ENCODE data around the gene AXL. TPM values are rescaled to one million over a fixed set of nuclear protein-coding genes. Genes with fewer than 3 reads are reported as not detected.

Gene AXL
- total and polyA plus RNA-seq, 2 experiments from 2014 or later, result 340 to 421 TPM

- 23% methylated on average over 4 of the region's 4 CpGs for WGBS, 2 experiments (ENCODE audit: low coverage in 1 of 2, low lambda C conversion rate in 2 of 2, missing lambda C conversion rate in 2 of 2)
- H3K9me2 ChIP-seq (ENCODE audit: insufficient read depth), result no peaks in the 10 kb centered on the region
- H3K36me3 ChIP-seq (ENCODE audit: low read depth), result peaks cover 61% of the 10 kb centered on the region
- H3F3A ChIP-seq (ENCODE audit: insufficient read depth), result peaks cover 53% of the 10 kb centered on the region
- H3K4me1 ChIP-seq (ENCODE audit: insufficient read depth), result peaks cover 26% of the 10 kb centered on the region
- in situ Hi-C loops (cut with MboI), result no loop called here
- no peaks in the 10 kb centered on the region for H3K27me3 ChIP-seq (replicated peaks; ENCODE audit: insufficient read depth)
- H4K20me1 ChIP-seq (ENCODE audit: insufficient read depth), result no peaks in the 10 kb centered on the region
- peak overlapping the region; percentile 88 for H3K27ac ChIP-seq
- no peak overlapping the region for H2AFZ ChIP-seq
- no peak overlapping the region for H3K4me2 ChIP-seq (ENCODE audit: unreplicated experiment)
- H3K4me3 ChIP-seq, result no peak overlapping the region
- H3K9ac ChIP-seq, result peak overlapping the region; percentile 78
- no peaks in the 10 kb centered on the region for H3K9me3 ChIP-seq (ENCODE audit: low read depth)
- H3K79me2 ChIP-seq (ENCODE audit: insufficient read depth), result peaks cover 38% of the 10 kb centered on the region
- DNase-seq, result peak; percentile 94
- no peak for TF ChIP-seq EZH2phosphoT487 (IDR thresholded peaks at IDR 0.05; ENCODE audit: insufficient read depth, low read depth)
- TF ChIP-seq EZH2 (IDR thresholded peaks at IDR 0.05; ENCODE audit: insufficient read depth, poor library complexity, severe bottlenecking), result no peak
These were observed 79.4 kb downstream of the AXL start for GRCh38 chr19:41298348-41298964.

- Histone ChIP-seq H3K27me3 (replicated peaks; ENCODE audit: insufficient read depth) (no peaks in the 10 kb centered on the region), H3K9me2 (ENCODE audit: insufficient read depth) (no peaks in the 10 kb centered on the region), H3K9ac (peak overlapping the region; percentile 78), H3K79me2 (ENCODE audit: insufficient read depth) (peaks cover 30% of the 10 kb centered on the region), H3K27ac (peak overlapping the region; percentile 88), H3F3A (ENCODE audit: insufficient read depth) (peaks cover 49% of the 10 kb centered on the region), H3K9me3 (ENCODE audit: low read depth) (no peaks in the 10 kb centered on the region), H3K36me3 (ENCODE audit: low read depth) (peaks cover 61% of the 10 kb centered on the region), H3K4me3 (no peak overlapping the region), H4K20me1 (ENCODE audit: insufficient read depth) (no peaks in the 10 kb centered on the region), H2AFZ (no peak overlapping the region), H3K4me1 (ENCODE audit: insufficient read depth) (peaks cover 26% of the 10 kb centered on the region), H3K4me2 (ENCODE audit: unreplicated experiment) (no peak overlapping the region)
- TF ChIP-seq EZH2phosphoT487 (IDR thresholded peaks at IDR 0.05; ENCODE audit: insufficient read depth, low read depth), result no peak
- no peak for TF ChIP-seq EZH2 (IDR thresholded peaks at IDR 0.05; ENCODE audit: insufficient read depth, poor library complexity, severe bottlenecking)
- DNase-seq, result peak; percentile 62
- WGBS, 2 experiments (ENCODE audit: low coverage in 1 of 2, low lambda C conversion rate in 2 of 2, missing lambda C conversion rate in 2 of 2), result 24 to 25% methylated on average over 9 to 10 of the region's 10 CpGs
- in situ Hi-C loops (cut with MboI), result no loop called here
These were observed 80.2 kb downstream of the AXL start for GRCh38 chr19:41299046-41299754.

- Histone ChIP-seq H3K36me3 (ENCODE audit: low read depth) (peaks cover 60% of the 10 kb centered on the region), H3K9me2 (ENCODE audit: insufficient read depth) (no peaks in the 10 kb centered on the region), H4K20me1 (ENCODE audit: insufficient read depth) (no peaks in the 10 kb centered on the region), H3K27me3 (replicated peaks; ENCODE audit: insufficient read depth) (no peaks in the 10 kb centered on the region), H3K4me2 (ENCODE audit: unreplicated experiment) (no peak overlapping the region), H2AFZ (no peak overlapping the region), H3K79me2 (ENCODE audit: insufficient read depth) (peaks cover 26% of the 10 kb centered on the region), H3K4me3 (no peak overlapping the region), H3K9ac (peak overlapping the region; percentile 78), H3K9me3 (ENCODE audit: low read depth) (no peaks in the 10 kb centered on the region), H3F3A (ENCODE audit: insufficient read depth) (peaks cover 44% of the 10 kb centered on the region), H3K27ac (peak overlapping the region; percentile 88), H3K4me1 (ENCODE audit: insufficient read depth) (peaks cover 26% of the 10 kb centered on the region)
- DNase-seq, result peak; percentile 86
- in situ Hi-C loops (cut with MboI), result no loop called here
- TF ChIP-seq EZH2 (IDR thresholded peaks at IDR 0.05; ENCODE audit: insufficient read depth, poor library complexity, severe bottlenecking) (no peak), EZH2phosphoT487 (IDR thresholded peaks at IDR 0.05; ENCODE audit: insufficient read depth, low read depth) (no peak)
- 27 to 29% methylated on average over 4 of the region's 4 CpGs for WGBS, 2 experiments (ENCODE audit: low coverage in 1 of 2, low lambda C conversion rate in 2 of 2, missing lambda C conversion rate in 2 of 2)
These were observed 80.7 kb downstream of the AXL start for GRCh38 chr19:41299755-41300089.

GRCh38 chr19:41300555-41300954 is 81.5 kb downstream of the AXL start:
- Histone ChIP-seq H2AFZ (no peak overlapping the region), H3K9ac (peak overlapping the region; percentile 78), H3K27me3 (replicated peaks; ENCODE audit: insufficient read depth) (no peaks in the 10 kb centered on the region), H3F3A (ENCODE audit: insufficient read depth) (peaks cover 36% of the 10 kb centered on the region), H3K4me3 (no peak overlapping the region), H3K79me2 (ENCODE audit: insufficient read depth) (peaks cover 18% of the 10 kb centered on the region), H3K4me1 (ENCODE audit: insufficient read depth) (peaks cover 26% of the 10 kb centered on the region), H4K20me1 (ENCODE audit: insufficient read depth) (no peaks in the 10 kb centered on the region), H3K9me2 (ENCODE audit: insufficient read depth) (no peaks in the 10 kb centered on the region), H3K4me2 (ENCODE audit: unreplicated experiment) (no peak overlapping the region), H3K36me3 (ENCODE audit: low read depth) (peaks cover 58% of the 10 kb centered on the region), H3K27ac (peak overlapping the region; percentile 88), H3K9me3 (ENCODE audit: low read depth) (no peaks in the 10 kb centered on the region)
- DNase-seq, result no peak
- 87 to 90% methylated on average over 6 of the region's 6 CpGs for WGBS, 2 experiments (ENCODE audit: low coverage in 1 of 2, low lambda C conversion rate in 2 of 2, missing lambda C conversion rate in 2 of 2)
- TF ChIP-seq EZH2 (IDR thresholded peaks at IDR 0.05; ENCODE audit: insufficient read depth, poor library complexity, severe bottlenecking), result no peak
- no peak for TF ChIP-seq EZH2phosphoT487 (IDR thresholded peaks at IDR 0.05; ENCODE audit: insufficient read depth, low read depth)
- in situ Hi-C loops (cut with MboI), result no loop called here

All from GM23248 (cell line).